ENCODE measurements around the gene SSH2.

- TF ChIP-seq CTCF (IDR thresholded peaks at IDR 0.05; ENCODE audit: poor library complexity) (no peak), EZH2phosphoT487 (IDR thresholded peaks at IDR 0.05; ENCODE audit: low read depth, severe bottlenecking, unreplicated experiment) (no peak)
These were observed 305.4 kb downstream of the SSH2 start for GRCh38 chr17:29624586-29624985.
